Measurements from ENCODE around the gene ZC3H12D.
"Not testable (repeated sequence)": the region's sequence is repeated elsewhere in the genome, so short reads cannot be mapped to it uniquely, and the experiment has no call there.

ZC3H12D gene

GRCh38 chr6:149484733-149485700, at the start of gene ZC3H12D:
TSS of gene ZC3H12D (minus strand) at chr6:149485014. CDS start at chr6:149474543, 10,471 bp downstream.
- DNase-seq = peak; percentile 6

DNA sequence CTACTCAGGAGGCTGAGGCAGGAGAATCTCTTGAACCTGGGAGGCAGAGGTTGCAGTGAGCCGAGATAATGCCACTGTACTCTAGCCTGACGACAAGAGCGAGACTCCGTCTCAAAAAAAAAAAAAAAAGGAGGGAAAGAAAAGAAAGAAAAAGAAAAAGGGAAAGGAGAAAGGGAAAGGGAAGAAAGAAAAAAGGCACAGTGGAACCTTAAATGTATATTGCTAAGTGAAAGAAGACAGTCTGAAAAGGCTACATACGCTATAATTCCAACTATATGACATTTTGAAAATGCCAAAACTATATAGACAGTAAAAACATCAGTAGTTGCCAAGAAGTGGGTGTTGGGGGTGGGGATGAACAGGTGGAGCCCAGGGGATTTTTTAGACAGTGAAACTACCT, 44.8 kb upstream of the ZC3H12D start:
- no peak for DNase-seq

GRCh38 chr6:149515494-149515893, 30.7 kb upstream of the ZC3H12D start:
- no peak for DNase-seq

DNA sequence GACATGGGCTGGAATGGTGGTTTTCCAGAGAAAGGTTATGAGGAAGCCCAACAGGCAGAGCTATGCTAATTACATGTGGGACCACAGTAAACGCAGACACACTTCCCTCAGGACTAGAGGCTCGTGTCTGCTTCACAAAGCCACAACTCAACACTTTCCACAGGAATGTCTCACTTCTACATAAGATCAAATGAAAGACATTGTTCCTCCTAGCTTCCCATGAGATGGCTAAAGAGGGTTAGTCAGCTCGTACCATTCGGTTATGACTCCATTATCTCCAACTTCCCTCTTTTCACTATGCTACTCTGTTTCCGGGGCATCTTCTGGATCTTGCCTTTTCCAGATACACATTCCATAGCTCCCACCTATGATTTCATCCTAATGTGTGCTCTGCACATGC, 29.1 kb upstream of the ZC3H12D start:
- no peak for DNase-seq

DNA sequence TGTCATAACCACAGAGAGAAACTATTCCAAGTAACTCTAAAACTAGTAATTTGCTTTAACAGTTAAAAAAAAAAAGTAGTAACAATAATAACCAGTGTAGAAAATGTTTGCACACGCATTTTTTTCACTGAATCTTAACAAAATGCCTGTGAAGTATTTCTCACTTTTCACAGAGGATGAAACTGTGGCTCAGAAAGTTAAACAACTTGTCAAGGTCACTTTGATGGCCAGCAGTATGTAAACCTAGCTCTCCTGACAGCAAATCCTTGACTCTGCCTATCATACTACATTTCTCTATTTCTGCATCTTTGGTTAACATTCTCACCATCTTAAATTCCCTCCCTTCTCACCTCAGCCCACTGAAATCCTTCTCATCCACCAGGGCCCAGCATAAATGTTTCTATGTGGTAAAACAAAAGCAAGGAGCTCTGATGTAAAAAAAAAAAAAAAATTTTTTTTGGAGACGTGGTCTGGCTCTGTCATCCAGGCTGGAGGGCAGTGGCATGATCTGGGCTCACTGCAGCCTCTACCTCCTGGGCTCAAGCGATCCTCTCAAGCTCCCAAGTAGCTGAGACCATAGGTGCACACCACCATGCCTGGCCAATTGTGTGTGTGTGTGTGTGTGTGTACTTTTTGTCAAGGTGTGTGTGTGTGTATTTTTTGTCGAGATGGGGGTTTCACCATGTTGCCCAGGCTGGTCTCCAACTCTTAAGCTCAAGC, 26.1 kb upstream of the ZC3H12D start:
- DNase-seq = no peak

DNA sequence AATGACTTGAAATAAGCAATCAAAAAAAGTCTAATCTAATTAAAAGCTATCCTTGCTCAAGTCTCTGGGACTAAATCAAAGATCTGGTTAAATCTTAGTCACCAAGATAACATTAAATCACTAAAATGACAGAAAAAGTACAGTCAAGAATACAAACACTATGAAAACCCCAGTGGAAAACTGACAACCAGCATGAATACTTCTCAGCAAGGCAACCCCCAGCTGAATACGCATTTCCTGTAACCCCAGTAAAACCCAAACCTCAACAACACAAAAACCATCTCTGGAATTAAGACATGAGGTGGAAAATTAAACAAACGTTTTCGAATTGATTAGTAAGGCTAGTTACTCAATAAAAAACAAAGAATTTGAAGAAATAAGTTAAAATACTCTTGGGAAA, 23.7 kb upstream of the ZC3H12D start:
- no peak for DNase-seq

GRCh38 chr6:149503872-149504271, 19.1 kb upstream of the ZC3H12D start:
- DNase-seq = no peak

- DNase-seq = no peak
Measured at GRCh38 chr6:149503276-149503675, 18.5 kb upstream of the ZC3H12D start.

GRCh38 chr6:149501768-149502167, 17.0 kb upstream of the ZC3H12D start:
- DNase-seq = no peak

GRCh38 chr6:149501201-149501600, 16.4 kb upstream of the ZC3H12D start:
- no peak for DNase-seq

DNA sequence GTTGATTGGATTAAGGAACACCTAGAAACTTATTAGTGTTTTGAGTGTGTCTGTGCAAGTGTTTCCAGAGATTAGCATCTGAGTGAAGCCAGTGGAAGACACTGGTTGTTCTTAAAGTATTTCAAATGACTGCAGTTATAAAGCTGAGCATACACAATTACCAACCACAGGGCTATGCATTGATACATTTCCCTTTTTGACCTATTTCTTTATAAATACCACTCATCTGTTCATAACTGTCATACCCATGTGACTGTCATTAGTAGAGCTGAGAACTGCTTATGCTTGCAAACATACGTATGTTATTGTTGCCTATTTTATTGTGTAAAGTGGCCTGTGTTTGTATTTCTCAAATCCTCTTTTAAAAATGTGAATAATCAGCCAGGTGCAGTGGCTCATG, 15.3 kb upstream of the ZC3H12D start:
- DNase-seq = no peak

DNA sequence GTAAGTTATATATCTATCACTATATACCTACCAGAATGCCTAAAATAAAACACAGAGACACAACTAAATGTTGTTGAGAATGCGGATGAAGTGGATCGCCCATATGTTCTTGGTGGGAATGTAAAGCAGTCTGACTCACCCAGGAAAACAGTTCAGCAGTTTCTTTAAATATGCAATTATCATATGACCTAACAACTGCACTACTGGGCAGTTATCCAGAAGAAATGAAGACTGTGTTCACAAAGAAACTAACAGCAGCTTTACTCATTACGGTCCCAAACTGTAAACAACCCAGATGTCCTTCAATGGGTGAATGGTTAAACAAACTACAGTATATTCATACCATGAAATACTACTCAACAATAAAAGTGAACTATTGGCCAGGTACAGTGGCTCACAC, 14.3 kb upstream of the ZC3H12D start:
- peak; percentile 95 for DNase-seq

DNA sequence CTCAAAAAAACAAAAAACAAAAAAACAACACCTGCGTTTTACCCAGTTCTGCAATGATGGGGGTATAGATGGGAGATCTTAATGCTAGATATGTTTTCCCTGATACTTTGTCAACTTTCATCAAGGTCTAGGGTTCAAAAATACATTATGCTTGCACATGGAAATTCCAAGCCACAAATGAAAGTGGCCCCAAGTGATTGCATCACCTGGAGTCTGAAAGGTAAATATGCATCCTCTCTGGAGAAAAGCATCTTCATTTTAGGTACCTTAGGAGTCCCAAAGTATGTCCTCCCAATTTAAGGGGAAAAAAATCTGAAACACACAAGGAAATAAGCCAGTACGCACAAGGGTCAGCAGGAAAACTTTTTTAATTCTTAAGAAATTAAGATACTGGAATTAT, 12.6 kb upstream of the ZC3H12D start:
- DNase-seq = no peak

GRCh38 chr6:149496597-149496996, 11.8 kb upstream of the ZC3H12D start:
- peak; percentile 80 for DNase-seq

DNA sequence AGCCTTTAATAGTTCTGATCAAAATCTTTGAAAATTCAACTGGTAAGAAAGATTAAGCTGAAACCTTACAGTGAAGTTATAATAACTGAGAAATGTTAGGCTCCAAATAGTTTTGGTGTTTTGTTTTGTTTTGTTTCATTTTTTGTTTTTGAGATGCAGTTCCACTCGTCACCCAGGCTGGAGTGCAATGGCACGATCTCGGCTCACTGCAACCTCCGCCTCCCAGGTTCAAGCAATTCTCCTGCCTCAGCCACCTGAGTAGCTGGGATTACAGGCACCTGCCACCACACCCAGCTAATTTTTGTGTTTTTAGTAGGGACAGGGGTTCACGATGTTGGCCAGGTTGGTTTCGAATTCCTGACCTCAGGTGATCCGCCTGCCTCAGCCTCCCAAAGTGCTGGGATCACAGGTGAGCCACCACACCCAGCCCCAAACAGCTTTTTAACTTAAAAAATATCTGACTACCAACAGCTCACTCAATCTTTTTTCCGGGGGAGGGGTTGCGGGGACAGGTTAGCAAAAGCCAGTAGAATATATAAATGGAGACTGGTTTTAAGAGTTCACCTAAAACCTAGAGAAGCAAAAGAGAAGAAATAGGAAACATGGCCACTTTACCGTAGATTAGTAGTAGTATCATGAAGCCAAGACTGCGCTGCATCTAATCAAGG, 10.7 kb upstream of the ZC3H12D start:
- DNase-seq = not testable (repeated sequence)

- peak; percentile 38 for DNase-seq
Measured at GRCh38 chr6:149494810-149495209, 10.0 kb upstream of the ZC3H12D start.

DNA sequence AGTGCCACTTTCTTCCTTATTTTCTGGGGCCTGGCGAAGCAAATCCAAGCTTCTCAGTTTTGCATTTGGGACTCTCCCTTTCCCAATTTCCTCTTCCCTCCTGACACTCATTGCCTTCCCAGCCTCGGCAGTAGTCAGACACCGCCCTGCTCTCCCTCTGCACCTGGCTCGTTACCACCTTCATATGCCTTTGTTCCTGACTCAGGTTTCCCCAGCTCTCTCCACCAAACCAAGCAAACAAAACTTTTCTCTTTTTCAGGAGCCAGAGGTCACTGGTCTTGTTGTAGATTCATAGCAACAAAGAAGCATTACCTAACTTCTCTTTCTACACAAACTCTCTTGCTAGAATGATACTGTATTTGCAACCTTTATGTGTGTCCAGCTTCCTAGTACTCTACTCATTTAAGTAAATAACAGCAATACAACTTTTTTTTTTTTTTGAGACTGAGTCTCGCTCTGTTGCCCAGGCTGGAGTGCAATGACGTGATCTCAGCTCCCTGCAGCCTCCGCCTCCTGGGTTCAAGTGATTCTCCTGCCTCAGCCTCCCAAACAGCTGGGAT, 9.0 kb upstream of the ZC3H12D start:
- no peak for DNase-seq

GRCh38 chr6:149492798-149493343, 8.1 kb upstream of the ZC3H12D start:
- DNase-seq = no peak

GRCh38 chr6:149489967-149490366, 5.2 kb upstream of the ZC3H12D start:
- DNase-seq = no peak

- DNase-seq = no peak
Measured at GRCh38 chr6:149488815-149489214, 4.0 kb upstream of the ZC3H12D start.

- no peak for DNase-seq
Measured at GRCh38 chr6:149487316-149487715, 2.5 kb upstream of the ZC3H12D start.

GRCh38 chr6:149483849-149484655, 762 bp downstream of the ZC3H12D start:
- DNase-seq = no peak

Data from HCEC 1CT (cell line).